HEK293 (cell line): Measurements from ENCODE around the gene TREM2.

Experiments used
- CTCF ChIA-PET: fragments of 350-600 bp; formaldehyde crosslinking; extraction: SDS; loops from one replicate; lab custom pipeline; 2021; ENCODE audit warnings: antibody characterized with exemption; lab: Yijun Ruan, JAX
- POLR2A ChIA-PET: fragments of 300-600 bp; formaldehyde crosslinking; extraction: SDS; loops from one replicate; lab custom pipeline; 2020; ENCODE audit warnings: antibody characterized with exemption, inconsistent platforms; lab: Yijun Ruan, JAX
- H3K27ac ChIP-seq: fragments of 200-500 bp; sonication (Bioruptor generic); 2 replicates; pipeline ENCODE4 v1.5.1; 2014; ENCODE audit warnings: low read depth, low read length, control low read depth, inconsistent platforms; ENCODE audit errors: extremely low read depth
- H3K36me3 ChIP-seq, 2 experiments: fragments of 200-500 bp in 1 of 2; sonication (Bioruptor generic) in 1 of 2; 1 replicate in 1 of 2; 2 replicates in 1 of 2; pipeline ENCODE4 v1.5.1; 2014 to 2017; ENCODE audit warnings: inconsistent platforms in 2 of 2, low read length in 2 of 2; ENCODE audit not compliant: control insufficient read depth in 2 of 2, insufficient read depth in 1 of 2
- H3K4me1 ChIP-seq: fragments of 200-500 bp; sonication (Bioruptor generic); 2 replicates; pipeline ENCODE4 v1.5.1; 2014; ENCODE audit warnings: mild to moderate bottlenecking, low read length, inconsistent platforms; ENCODE audit not compliant: control insufficient read depth, insufficient read depth
- H3K4me3 ChIP-seq: 2 replicates; pipeline ENCODE4 v1.5.1; 2011; ENCODE audit warnings: low read depth, mild to moderate bottlenecking, control low read depth, low read length, moderate library complexity
- H3K9me3 ChIP-seq: fragments of 200-500 bp; sonication (Bioruptor generic); 2 replicates; pipeline ENCODE4 v1.5.1; 2014; ENCODE audit warnings: low read depth, low read length, inconsistent platforms; ENCODE audit not compliant: control insufficient read depth, insufficient read depth
- ZBTB8A ChIP-seq: fragments of 450-650 bp; formaldehyde crosslinking; IDR thresholded peaks from 2 replicates; pipeline ENCODE4 v1.5.1; 2016; ENCODE audit warnings: missing biosample characterization, missing genetic modification characterization
- ZFHX2 ChIP-seq: fragments of 450-650 bp; formaldehyde crosslinking; conservative IDR thresholded peaks from 2 replicates; pipeline ENCODE4 v1.5.1; 2016; ENCODE audit warnings: missing biosample characterization, missing genetic modification characterization
- ZFP69B ChIP-seq: fragments of 450-650 bp; formaldehyde crosslinking; IDR thresholded peaks from 2 replicates; pipeline ENCODE4 v1.5.1; 2016; ENCODE audit warnings: missing biosample characterization, missing genetic modification characterization
- ZNF121 ChIP-seq: fragments of 450-650 bp; formaldehyde crosslinking; IDR thresholded peaks from 2 replicates; pipeline ENCODE4 v1.5.1; 2016; ENCODE audit warnings: missing biosample characterization, missing genetic modification characterization
- ZNF274 ChIP-seq, 2 experiments: fragments of 200-500 bp in 1 of 2; fragments of 450-650 bp in 1 of 2; sonication (Bioruptor generic) in 1 of 2; formaldehyde crosslinking in 1 of 2; IDR thresholded peaks; 2 replicates each; pipeline versions ENCODE4 v1.5.1 to v1.6.1; 2014 to 2016; ENCODE audit warnings: borderline replicate concordance in 1 of 2, inconsistent platforms in 1 of 2, low read length in 1 of 2, missing biosample characterization in 1 of 2, missing genetic modification characterization in 1 of 2
- ZNF366 ChIP-seq: fragments of 450-650 bp; formaldehyde crosslinking; conservative IDR thresholded peaks from 2 replicates; pipeline ENCODE4 v1.5.1; 2016; ENCODE audit warnings: missing biosample characterization, missing genetic modification characterization
- ZNF416 ChIP-seq: fragments of 450-650 bp; formaldehyde crosslinking; IDR thresholded peaks from 2 replicates; pipeline ENCODE4 v1.5.1; 2016; ENCODE audit warnings: missing biosample characterization, missing genetic modification characterization
- ZNF518A ChIP-seq: fragments of 450-650 bp; formaldehyde crosslinking; conservative IDR thresholded peaks from 2 replicates; pipeline ENCODE4 v1.5.1; 2016; ENCODE audit warnings: low read depth, missing biosample characterization, missing genetic modification characterization
- ZNF548 ChIP-seq: fragments of 450-650 bp; formaldehyde crosslinking; IDR thresholded peaks from 2 replicates; pipeline ENCODE4 v1.5.1; 2016; ENCODE audit warnings: missing biosample characterization, missing genetic modification characterization
- ZNF561 ChIP-seq: fragments of 450-650 bp; IDR thresholded peaks from 2 replicates; pipeline ENCODE4 v1.5.1; 2018; ENCODE audit warnings: missing biosample characterization, missing genetic modification characterization, borderline replicate concordance
- ZNF600 ChIP-seq: fragments of 450-650 bp; formaldehyde crosslinking; IDR thresholded peaks from 2 replicates; pipeline ENCODE4 v1.5.1; 2016; ENCODE audit warnings: missing biosample characterization, missing genetic modification characterization
- ZNF621 ChIP-seq: fragments of 450-650 bp; formaldehyde crosslinking; IDR thresholded peaks from 2 replicates; pipeline ENCODE4 v1.5.1; 2017; ENCODE audit warnings: missing biosample characterization, missing genetic modification characterization
- ZNF707 ChIP-seq: fragments of 450-650 bp; formaldehyde crosslinking; IDR thresholded peaks from 2 replicates; pipeline ENCODE4 v1.5.1; 2016; ENCODE audit warnings: missing biosample characterization, missing genetic modification characterization
- ZNF76 ChIP-seq: fragments of 450-650 bp; formaldehyde crosslinking; IDR thresholded peaks from 2 replicates; pipeline ENCODE4; 2016; ENCODE audit warnings: low read depth, missing biosample characterization, missing genetic modification characterization, borderline replicate concordance
- TF ChIP-seq, protein P1 (sequence below): fragments of 450-650 bp; formaldehyde crosslinking; IDR thresholded peaks from 2 replicates; pipeline ENCODE4 v1.5.1; 2017; ENCODE audit warnings: missing biosample characterization, mild to moderate bottlenecking, missing genetic modification characterization, moderate library complexity
- TF ChIP-seq, protein P2 (sequence below): fragments of 450-650 bp; formaldehyde crosslinking; IDR thresholded peaks from 2 replicates; pipeline ENCODE4 v1.5.1; 2016; ENCODE audit warnings: missing biosample characterization, missing genetic modification characterization

Gene TREM2

GRCh38 chr6:41177287-41177686 is 14.4 kb upstream of the TREM2 start:
- Histone ChIP-seq H3K4me3 (no peak overlapping the region), H3K27ac (no peak overlapping the region), H3K36me3 (no peaks in the 10 kb centered on the region), H3K4me1 (no peaks in the 10 kb centered on the region), H3K9me3 (no peaks in the 10 kb centered on the region)
- TF ChIP-seq ZNF366 (tag by site-specific recombination) = peak; percentile 16; the same call in 1 of the 2 replicates
- no peak for TF ChIP-seq ZNF76
- CTCF ChIA-PET = interaction anchor here (1.6 kb wide), 1 partner anchor 8 kb away, joined by 5 read pairs; no protein-coding TSS in a partner anchor
- POLR2A ChIA-PET = no interaction called here

DNA sequence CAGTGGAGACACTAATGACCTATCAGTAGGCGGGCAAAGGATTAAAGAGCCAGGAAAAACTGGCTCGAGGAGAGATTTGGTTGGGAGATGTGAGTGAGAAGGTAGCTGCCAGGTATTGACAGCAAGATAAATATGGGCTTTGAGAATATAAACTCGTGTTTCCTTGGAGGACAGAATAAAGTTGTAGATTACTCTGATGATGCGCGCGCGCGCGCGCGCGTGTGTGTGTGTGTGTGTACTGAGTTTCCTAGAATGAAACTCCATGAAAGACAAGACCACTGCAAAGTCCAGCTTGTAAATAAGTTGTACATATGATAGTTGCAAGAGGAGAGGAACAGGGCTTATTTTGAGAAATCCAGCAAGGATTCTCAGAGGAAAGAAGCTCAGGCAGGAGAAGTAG is 13.3 kb upstream of the TREM2 start:
- POLR2A ChIA-PET = interaction anchor here (0.6 kb wide), 1 partner anchor 73 kb away, joined by 4 read pairs; no protein-coding TSS in a partner anchor
- H3K27ac ChIP-seq = no peak overlapping the region
- no peaks in the 10 kb centered on the region for H3K9me3 ChIP-seq
- no peak overlapping the region for H3K4me3 ChIP-seq
- H3K4me1 ChIP-seq = no peaks in the 10 kb centered on the region
- CTCF ChIA-PET = interaction anchor here (0.7 to 1.6 kb wide), 3 partner anchors 9 to 14 kb away, joined by 3 to 5 read pairs (median 3); no protein-coding TSS in a partner anchor
- no peaks in the 10 kb centered on the region for H3K36me3 ChIP-seq
- TF ChIP-seq ZNF121 (tag by site-specific recombination) (no peak), ZNF707 (tag by site-specific recombination) (no peak), ZNF518A (tag by site-specific recombination) (no peak), ZNF621 (tag by site-specific recombination) (no peak), ZNF274 (IDR thresholded peaks at IDR 0.05; ENCODE audit: low read length) (no peak), ZNF274 (tag by site-specific recombination; IDR thresholded peaks at IDR 0.05; ENCODE audit: borderline replicate concordance) (no peak), ZFHX2 (tag by site-specific recombination) (no peak), ZFP69B (tag by site-specific recombination) (no peak), ZNF416 (tag by site-specific recombination) (no peak), ZNF600 (tag by site-specific recombination) (no peak), ZNF548 (tag by site-specific recombination) (no peak), ZNF561 (tag by site-specific recombination) (no peak), ZBTB8A (tag by site-specific recombination) (no peak)
- TF ChIP-seq, protein P1, sequence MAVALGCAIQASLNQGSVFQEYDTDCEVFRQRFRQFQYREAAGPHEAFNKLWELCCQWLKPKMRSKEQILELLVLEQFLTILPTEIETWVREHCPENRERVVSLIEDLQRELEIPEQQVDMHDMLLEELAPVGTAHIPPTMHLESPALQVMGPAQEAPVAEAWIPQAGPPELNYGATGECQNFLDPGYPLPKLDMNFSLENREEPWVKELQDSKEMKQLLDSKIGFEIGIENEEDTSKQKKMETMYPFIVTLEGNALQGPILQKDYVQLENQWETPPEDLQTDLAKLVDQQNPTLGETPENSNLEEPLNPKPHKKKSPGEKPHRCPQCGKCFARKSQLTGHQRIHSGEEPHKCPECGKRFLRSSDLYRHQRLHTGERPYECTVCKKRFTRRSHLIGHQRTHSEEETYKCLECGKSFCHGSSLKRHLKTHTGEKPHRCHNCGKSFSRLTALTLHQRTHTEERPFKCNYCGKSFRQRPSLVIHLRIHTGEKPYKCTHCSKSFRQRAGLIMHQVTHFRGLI (tag by site-specific recombination) = no peak
- TF ChIP-seq, protein P2, sequence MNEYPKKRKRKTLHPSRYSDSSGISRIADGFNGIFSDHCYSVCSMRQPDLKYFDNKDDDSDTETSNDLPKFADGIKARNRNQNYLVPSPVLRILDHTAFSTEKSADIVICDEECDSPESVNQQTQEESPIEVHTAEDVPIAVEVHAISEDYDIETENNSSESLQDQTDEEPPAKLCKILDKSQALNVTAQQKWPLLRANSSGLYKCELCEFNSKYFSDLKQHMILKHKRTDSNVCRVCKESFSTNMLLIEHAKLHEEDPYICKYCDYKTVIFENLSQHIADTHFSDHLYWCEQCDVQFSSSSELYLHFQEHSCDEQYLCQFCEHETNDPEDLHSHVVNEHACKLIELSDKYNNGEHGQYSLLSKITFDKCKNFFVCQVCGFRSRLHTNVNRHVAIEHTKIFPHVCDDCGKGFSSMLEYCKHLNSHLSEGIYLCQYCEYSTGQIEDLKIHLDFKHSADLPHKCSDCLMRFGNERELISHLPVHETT (tag by site-specific recombination) = no peak
